Measurements from ENCODE around the gene VPS13D. TPM values are rescaled to one million over a fixed set of nuclear protein-coding genes. Genes with fewer than 3 reads are reported as not detected.
A peak's percentile ranks its signal among the peaks of the same experiment; 100 is the strongest.

The VPS13D gene
- polyA plus RNA-seq, 3 donors = 3.6 to 20.2 (median 5.1) TPM

DNA sequence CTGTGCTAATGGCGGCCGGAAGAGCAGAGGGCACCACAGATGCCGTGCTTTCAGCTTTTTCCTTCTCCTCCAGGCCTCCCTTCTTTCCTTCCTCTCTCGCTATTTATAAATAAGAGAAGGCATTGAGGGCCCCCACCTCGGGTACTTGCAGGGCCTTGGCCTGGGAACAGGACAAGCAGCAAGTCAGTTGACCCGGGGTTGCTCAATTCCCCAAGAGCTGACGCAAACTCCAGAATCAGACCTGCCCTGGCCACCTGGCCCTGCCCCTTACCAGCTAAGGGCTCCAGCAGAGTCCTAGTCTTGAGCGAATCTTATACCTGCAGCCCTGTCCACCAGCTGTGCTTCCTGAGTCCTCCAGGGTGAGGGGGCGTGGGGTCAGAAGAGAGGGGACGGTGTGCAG, 49.5 kb upstream of the VPS13D start:
- Mint-ChIP-seq H3K4me3 (peak overlapping the region; percentile 48 to 68), H3K9me3 (peaks cover 0 to 2% (median 0%) of the 10 kb centered on the region in 7 donors), H3K27ac (peak overlapping the region; percentile 99 to 100 (median 99)), H3K27me3 (ENCODE audit: low read depth in 3 of 3) (peaks cover 0 to 4% (median 0%) of the 10 kb centered on the region in 3 donors), H3K36me3 (peaks cover 82 to 83% of the 10 kb centered on the region in 2 donors), H3K4me1 (peaks cover 98% of the 10 kb centered on the region)
- Histone ChIP-seq H3K9me3 (replicated peaks in 1 of 2; ENCODE audit: control insufficient read depth in 1 of 2, insufficient read depth in 1 of 2, low read length in 2 of 2) (no peaks in the 10 kb centered on the region), H3K4me2 (replicated peaks; ENCODE audit: extremely low read depth, low read length, poor library complexity, severe bottlenecking) (peak overlapping the region; percentile 61), H3K9ac (ENCODE audit: insufficient read depth, low read length, poor library complexity, severe bottlenecking) (peak overlapping the region; percentile 89), H3K4me3 (replicated peaks in 1 of 3; ENCODE audit: low read depth in 2 of 3, low read length in 3 of 3) (peak overlapping the region in 2 of 3 experiments; percentile 5 to 98), H3K4me1 (ENCODE audit: control insufficient read depth in 1 of 2, insufficient read depth in 2 of 2, low read length in 2 of 2) (peaks cover 96 to 100% of the 10 kb centered on the region in 2 donors), H3K36me3 (replicated peaks in 1 of 2; ENCODE audit: control insufficient read depth in 1 of 2, insufficient read depth in 2 of 2, low read length in 2 of 2) (peaks cover 42 to 52% of the 10 kb centered on the region in 2 donors), H3K79me2 (ENCODE audit: insufficient read depth, low read length) (peaks cover 94% of the 10 kb centered on the region), H3K27me3 (ENCODE audit: control insufficient read depth in 2 of 2, insufficient read depth in 2 of 2, low read length in 2 of 2) (no peaks in the 10 kb centered on the region), H4K20me1 (ENCODE audit: insufficient read depth, low read length) (peaks cover 18% of the 10 kb centered on the region), H3K27ac (ENCODE audit: low read depth in 1 of 2, low read length in 2 of 2) (peak overlapping the region; percentile 99 to 100), H2AFZ (ENCODE audit: insufficient read depth, low read depth, low read length, poor library complexity, severe bottlenecking) (no peak overlapping the region)
- WGBS (ENCODE audit: insufficient coverage) = 3% methylated on average over 3 of the region's 10 CpGs
- intact Hi-C loops (cut with micrococcal nuclease) = loop anchor here in 1 of 2 donors (5.0 kb wide), 1 partner anchor 443 kb away; the partner anchor contains the start of gene AGTRAP
- DNase-seq = peak; percentile 92 to 94 (median 92)
- TF ChIP-seq, protein P1, sequence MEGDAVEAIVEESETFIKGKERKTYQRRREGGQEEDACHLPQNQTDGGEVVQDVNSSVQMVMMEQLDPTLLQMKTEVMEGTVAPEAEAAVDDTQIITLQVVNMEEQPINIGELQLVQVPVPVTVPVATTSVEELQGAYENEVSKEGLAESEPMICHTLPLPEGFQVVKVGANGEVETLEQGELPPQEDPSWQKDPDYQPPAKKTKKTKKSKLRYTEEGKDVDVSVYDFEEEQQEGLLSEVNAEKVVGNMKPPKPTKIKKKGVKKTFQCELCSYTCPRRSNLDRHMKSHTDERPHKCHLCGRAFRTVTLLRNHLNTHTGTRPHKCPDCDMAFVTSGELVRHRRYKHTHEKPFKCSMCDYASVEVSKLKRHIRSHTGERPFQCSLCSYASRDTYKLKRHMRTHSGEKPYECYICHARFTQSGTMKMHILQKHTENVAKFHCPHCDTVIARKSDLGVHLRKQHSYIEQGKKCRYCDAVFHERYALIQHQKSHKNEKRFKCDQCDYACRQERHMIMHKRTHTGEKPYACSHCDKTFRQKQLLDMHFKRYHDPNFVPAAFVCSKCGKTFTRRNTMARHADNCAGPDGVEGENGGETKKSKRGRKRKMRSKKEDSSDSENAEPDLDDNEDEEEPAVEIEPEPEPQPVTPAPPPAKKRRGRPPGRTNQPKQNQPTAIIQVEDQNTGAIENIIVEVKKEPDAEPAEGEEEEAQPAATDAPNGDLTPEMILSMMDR (IDR thresholded peaks at IDR 0.05) = no peak

DNA sequence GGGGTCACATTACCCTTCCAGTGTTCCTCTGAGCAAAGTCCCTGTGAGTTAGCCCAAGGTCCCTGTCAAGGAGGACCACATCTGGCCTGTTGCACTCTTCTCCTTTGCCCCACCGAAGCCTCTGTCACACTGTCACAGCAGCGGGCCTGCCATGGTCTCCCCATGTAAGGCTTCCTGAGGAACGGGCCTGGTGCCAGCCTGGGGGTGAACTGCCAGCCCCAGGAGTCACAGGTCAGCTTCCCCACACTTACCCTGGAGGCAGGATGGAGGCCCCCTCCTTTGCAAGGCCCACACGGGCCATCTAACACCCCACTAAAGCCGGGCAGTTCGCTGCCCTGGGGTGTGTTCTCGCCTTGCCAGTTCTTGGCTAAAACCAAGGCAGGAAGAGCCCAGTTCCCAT, 48.9 kb upstream of the VPS13D start:
- H3K27ac ChIP-seq (ENCODE audit: low read depth in 1 of 2, low read length in 2 of 2) = peak overlapping the region; percentile 99 to 100
- Mint-ChIP-seq H3K4me1 (peaks cover 98% of the 10 kb centered on the region), H3K4me3 (peak overlapping the region; percentile 39 to 68), H3K27me3 (ENCODE audit: low read depth in 3 of 3) (peaks cover 0 to 4% (median 0%) of the 10 kb centered on the region in 3 donors), H3K36me3 (peaks cover 80 to 83% of the 10 kb centered on the region in 2 donors), H3K27ac (peak overlapping the region; percentile 99 to 100 (median 99)), H3K9me3 (peaks cover 0 to 2% (median 0%) of the 10 kb centered on the region in 7 donors)
- no peaks in the 10 kb centered on the region for H3K27me3 ChIP-seq (ENCODE audit: control insufficient read depth in 2 of 2, insufficient read depth in 2 of 2, low read length in 2 of 2)
- no peaks in the 10 kb centered on the region for H3K9me3 ChIP-seq (replicated peaks in 1 of 2; ENCODE audit: control insufficient read depth in 1 of 2, insufficient read depth in 1 of 2, low read length in 2 of 2)
- peaks cover 96 to 100% of the 10 kb centered on the region in 2 donors for H3K4me1 ChIP-seq (ENCODE audit: control insufficient read depth in 1 of 2, insufficient read depth in 2 of 2, low read length in 2 of 2)
- H2AFZ ChIP-seq (ENCODE audit: insufficient read depth, low read depth, low read length, poor library complexity, severe bottlenecking) = no peak overlapping the region
- TF ChIP-seq, protein P1 (IDR thresholded peaks at IDR 0.05) = no peak
- H3K4me3 ChIP-seq (replicated peaks in 1 of 3; ENCODE audit: low read depth in 2 of 3, low read length in 3 of 3) = peak overlapping the region in 2 of 3 experiments; percentile 5 to 98
- peaks cover 40 to 58% of the 10 kb centered on the region in 2 donors for H3K36me3 ChIP-seq (replicated peaks in 1 of 2; ENCODE audit: control insufficient read depth in 1 of 2, insufficient read depth in 2 of 2, low read length in 2 of 2)
- no peak for DNase-seq
- peak overlapping the region; percentile 89 for H3K9ac ChIP-seq (ENCODE audit: insufficient read depth, low read length, poor library complexity, severe bottlenecking)
- H3K4me2 ChIP-seq (replicated peaks; ENCODE audit: extremely low read depth, low read length, poor library complexity, severe bottlenecking) = peak overlapping the region; percentile 61
- H4K20me1 ChIP-seq (ENCODE audit: insufficient read depth, low read length) = peaks cover 21% of the 10 kb centered on the region
- intact Hi-C loops (cut with micrococcal nuclease) = loop anchor here in 1 of 2 donors (5.0 kb wide), 1 partner anchor 444 kb away; the partner anchor contains the start of gene AGTRAP
- H3K79me2 ChIP-seq (ENCODE audit: insufficient read depth, low read length) = peaks cover 94% of the 10 kb centered on the region
- WGBS (ENCODE audit: insufficient coverage) = 30% methylated on average over 6 of the region's 7 CpGs

Data from CD14-positive monocyte (primary cell).